H1 (cell line): ENCODE measurements around the gene COX19.

Experiments
- CTCF ChIP-seq, 3 experiments: IDR thresholded peaks; 1 replicate in 2 of 3; 2 replicates in 1 of 3; pipeline versions ENCODE4 v1.5.1 to v1.6.1; 2011; ENCODE audit warnings: low read length in 3 of 3, mild to moderate bottlenecking in 3 of 3, inconsistent platforms in 2 of 3, low read depth in 1 of 3, moderate library complexity in 1 of 3; ENCODE audit not compliant: insufficient read depth in 1 of 3; ENCODE audit errors: control extremely low read depth in 1 of 3
- EZH2 ChIP-seq: fragments of 200-600 bp; sonication (generic); IDR thresholded peaks from 2 replicates; pipeline ENCODE4 v1.7.1; 2012; ENCODE audit warnings: low read depth, mild to moderate bottlenecking, moderate library complexity, low read length, inconsistent platforms; ENCODE audit not compliant: severe bottlenecking
- SIRT6 ChIP-seq: IDR thresholded peaks from one replicate; pipeline ENCODE4 v1.7.1; 2012; ENCODE audit warnings: low read length, inconsistent platforms
- SP2 ChIP-seq: IDR thresholded peaks from 2 replicates; pipeline ENCODE4 v1.6.1; 2012; ENCODE audit warnings: mild to moderate bottlenecking, low read length, inconsistent platforms

- TF ChIP-seq CTCF (IDR thresholded peaks at IDR 0.05; ENCODE audit: control extremely low read depth in 1 of 3, insufficient read depth in 1 of 3, low read depth in 1 of 3, low read length in 3 of 3), result no peak
- TF ChIP-seq SIRT6, result no peak
- no peak for TF ChIP-seq SP2
- no peak for TF ChIP-seq EZH2
Measured at GRCh38 chr7:1022801-1023465, 47.6 kb upstream of the COX19 start.
